ENCODE results near the gene COL8A2. TPM values are rescaled to one million over a fixed set of nuclear protein-coding genes. Genes with fewer than 3 reads are reported as not detected.

The COL8A2 gene
- polyA plus RNA-seq, 1 donor from 2014 or later, result not detected

DNA sequence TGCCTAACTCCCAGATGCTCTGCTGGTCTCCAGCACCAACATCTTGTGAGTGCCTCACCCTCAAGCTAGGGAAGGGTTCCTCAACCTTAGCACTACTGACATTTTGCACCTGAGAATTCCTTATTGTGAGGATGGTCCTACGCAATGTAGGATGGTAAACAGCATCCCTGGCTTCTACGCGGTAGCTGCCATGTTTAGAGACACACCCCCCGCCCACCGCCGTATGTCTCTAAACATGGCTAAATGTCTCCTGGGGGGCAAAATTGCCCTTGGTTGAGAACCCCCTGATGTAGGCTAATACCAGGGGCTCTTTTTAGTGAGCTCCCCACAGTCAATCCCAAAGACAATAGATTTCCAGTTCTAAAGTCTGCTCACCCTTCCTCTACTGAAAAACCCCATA, 28.5 kb upstream of the COL8A2 start:
- Histone ChIP-seq H4K20me1 (ENCODE audit: insufficient read depth) (no peaks in the 10 kb centered on the region), H3F3A (ENCODE audit: insufficient read depth, low read length, poor library complexity, severe bottlenecking) (no peaks in the 10 kb centered on the region), H3K4me2 (ENCODE audit: low read length) (no peak overlapping the region), H3K9ac (ENCODE audit: low read length) (no peak overlapping the region), H2AFZ (ENCODE audit: low read depth, low read length) (no peak overlapping the region), H3K9me2 (ENCODE audit: insufficient read depth, low read length) (no peaks in the 10 kb centered on the region), H3K27ac (ENCODE audit: low read length) (no peak overlapping the region), H3K9me3 (ENCODE audit: low read length) (no peaks in the 10 kb centered on the region), H3K36me3 (ENCODE audit: insufficient read depth, low read length) (no peaks in the 10 kb centered on the region), H3K79me2 (replicated peaks; ENCODE audit: insufficient read depth, low read length) (peaks cover 43% of the 10 kb centered on the region), H3K4me3 (ENCODE audit: low read length) (no peak overlapping the region), H3K27me3 (ENCODE audit: insufficient read depth, low read depth, low read length) (no peaks in the 10 kb centered on the region)
- no peak for TF ChIP-seq MXI1 (conservative IDR thresholded peaks at IDR 0.05; ENCODE audit: poor library complexity, severe bottlenecking)
- no peak for TF ChIP-seq SMC3 (conservative IDR thresholded peaks at IDR 0.05; ENCODE audit: poor library complexity)
- no peak for TF ChIP-seq RAD21 (conservative IDR thresholded peaks at IDR 0.05)
- TF ChIP-seq EZH2 (IDR thresholded peaks at IDR 0.05; ENCODE audit: borderline replicate concordance, insufficient read depth, low read length, poor library complexity, severe bottlenecking), result no peak
- TF ChIP-seq REST (IDR thresholded peaks at IDR 0.05; ENCODE audit: borderline replicate concordance), result no peak
- no peak for TF ChIP-seq CTCF (IDR thresholded peaks at IDR 0.05; ENCODE audit: poor library complexity, severe bottlenecking)
- no peak for TF ChIP-seq TAF1 (IDR thresholded peaks at IDR 0.05; ENCODE audit: low read depth)
- no peak for TF ChIP-seq POLR2AphosphoS5 (IDR thresholded peaks at IDR 0.05)

DNA sequence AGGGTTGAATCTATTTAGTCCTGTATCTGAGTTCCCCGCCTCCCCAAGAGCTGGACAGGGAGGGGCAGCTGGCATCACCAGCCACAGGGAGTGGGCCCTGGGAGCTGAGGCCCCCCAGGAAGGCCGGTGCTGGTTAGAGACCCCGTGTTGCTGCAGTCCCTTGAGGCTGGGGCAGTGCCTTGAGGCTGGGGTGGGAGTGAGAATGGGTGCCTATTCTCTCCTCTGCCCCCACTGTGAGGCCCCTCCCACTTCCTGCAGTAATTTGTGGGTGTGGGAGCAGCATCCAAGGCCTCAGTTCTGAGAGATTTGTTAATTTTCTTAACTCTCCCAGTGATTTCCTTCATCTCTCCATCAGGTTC, 26.8 kb upstream of the COL8A2 start:
- Histone ChIP-seq H3K27me3 (ENCODE audit: insufficient read depth, low read depth, low read length) (no peaks in the 10 kb centered on the region), H4K20me1 (ENCODE audit: insufficient read depth) (no peaks in the 10 kb centered on the region), H3K9ac (ENCODE audit: low read length) (no peak overlapping the region), H3K4me3 (ENCODE audit: low read length) (no peak overlapping the region), H3F3A (ENCODE audit: insufficient read depth, low read length, poor library complexity, severe bottlenecking) (no peaks in the 10 kb centered on the region), H3K36me3 (ENCODE audit: insufficient read depth, low read length) (no peaks in the 10 kb centered on the region), H2AFZ (ENCODE audit: low read depth, low read length) (no peak overlapping the region), H3K4me2 (ENCODE audit: low read length) (no peak overlapping the region), H3K9me2 (ENCODE audit: insufficient read depth, low read length) (no peaks in the 10 kb centered on the region), H3K9me3 (ENCODE audit: low read length) (no peaks in the 10 kb centered on the region), H3K27ac (ENCODE audit: low read length) (no peak overlapping the region), H3K79me2 (replicated peaks; ENCODE audit: insufficient read depth, low read length) (peaks cover 33% of the 10 kb centered on the region)
- TF ChIP-seq CTCF (IDR thresholded peaks at IDR 0.05; ENCODE audit: poor library complexity, severe bottlenecking) (no peak), RAD21 (conservative IDR thresholded peaks at IDR 0.05) (no peak), REST (IDR thresholded peaks at IDR 0.05; ENCODE audit: borderline replicate concordance) (no peak), MXI1 (conservative IDR thresholded peaks at IDR 0.05; ENCODE audit: poor library complexity, severe bottlenecking) (no peak), TAF1 (IDR thresholded peaks at IDR 0.05; ENCODE audit: low read depth) (no peak), EP300 (conservative IDR thresholded peaks at IDR 0.05; ENCODE audit: poor library complexity, severe bottlenecking) (no peak), EZH2 (IDR thresholded peaks at IDR 0.05; ENCODE audit: borderline replicate concordance, insufficient read depth, low read length, poor library complexity, severe bottlenecking) (no peak), SMC3 (conservative IDR thresholded peaks at IDR 0.05; ENCODE audit: poor library complexity) (no peak), POLR2AphosphoS5 (IDR thresholded peaks at IDR 0.05) (no peak)

All from neural cell (in vitro differentiated cells).